Activated CD4-positive, alpha-beta T cell treated with anti-CD3 and anti-CD28 coated beads, Interleukin-2, Interleukin-4, amounts not matched to agents 100 ng/mL and 50 ng/mL, durations not matched to agents 16 hours and 8 hours (primary cell): ENCODE results near the gene TBC1D5.

Experiments used
- DNase-seq: peaks from one replicate; pipeline ENCODE4 v3.0.0-alpha.2; 2020; ENCODE audit warnings: low spot score

Gene TBC1D5

DNA sequence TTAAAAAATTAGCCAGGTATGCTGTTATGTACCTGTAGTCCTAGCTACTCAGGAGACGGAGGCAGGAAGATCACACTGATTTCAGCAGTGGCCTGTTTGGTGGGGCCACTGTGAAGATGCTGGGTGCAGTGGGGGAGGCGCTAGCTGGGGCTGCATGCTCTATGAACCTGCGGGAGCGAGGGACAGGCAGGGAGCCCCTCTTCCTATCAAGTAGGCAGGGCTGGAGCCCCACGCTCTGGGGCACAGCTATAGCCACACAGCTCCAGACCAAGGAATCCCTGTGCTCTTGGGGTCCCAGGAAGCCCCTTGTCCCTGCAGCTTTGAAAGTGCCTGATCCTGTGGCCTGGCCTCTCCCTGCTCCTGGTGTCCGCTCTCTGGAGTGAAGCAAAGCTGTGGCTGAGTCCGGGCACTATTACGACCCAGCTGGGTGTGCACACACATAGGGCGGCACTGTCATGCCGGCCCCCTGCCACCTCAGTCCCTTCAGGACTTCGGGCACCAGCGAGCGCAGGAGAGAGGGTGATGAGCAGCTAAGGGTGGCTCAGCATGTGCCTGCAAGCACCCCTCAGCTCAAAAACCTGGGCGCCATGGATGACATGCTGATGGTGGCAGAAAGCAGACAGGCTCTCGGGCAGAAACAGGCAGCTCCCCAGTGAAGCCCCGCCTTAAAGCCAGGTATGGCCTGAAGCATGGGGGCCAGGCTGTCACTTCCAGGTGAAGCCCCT, 262.6 kb downstream of the TBC1D5 start:
- no peak for DNase-seq

DNA sequence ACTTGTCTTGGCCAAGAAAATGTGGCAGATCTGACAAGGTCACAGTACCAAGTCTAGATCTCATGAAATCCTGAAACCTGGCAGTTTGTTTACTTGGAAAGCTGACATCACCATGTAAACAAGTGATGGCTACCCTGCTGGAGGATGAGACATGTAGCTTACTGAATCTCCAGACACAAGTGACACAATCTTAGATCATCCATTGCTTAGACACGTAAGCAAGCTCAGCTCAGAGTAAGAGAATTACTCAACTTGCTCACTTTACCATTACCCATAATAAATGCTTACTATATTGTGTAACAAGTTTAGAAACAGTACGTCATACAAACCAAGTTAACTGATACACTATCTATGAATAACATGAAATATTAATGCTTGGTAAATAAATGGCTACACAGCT, 263.8 kb downstream of the TBC1D5 start:
- no peak for DNase-seq

DNA sequence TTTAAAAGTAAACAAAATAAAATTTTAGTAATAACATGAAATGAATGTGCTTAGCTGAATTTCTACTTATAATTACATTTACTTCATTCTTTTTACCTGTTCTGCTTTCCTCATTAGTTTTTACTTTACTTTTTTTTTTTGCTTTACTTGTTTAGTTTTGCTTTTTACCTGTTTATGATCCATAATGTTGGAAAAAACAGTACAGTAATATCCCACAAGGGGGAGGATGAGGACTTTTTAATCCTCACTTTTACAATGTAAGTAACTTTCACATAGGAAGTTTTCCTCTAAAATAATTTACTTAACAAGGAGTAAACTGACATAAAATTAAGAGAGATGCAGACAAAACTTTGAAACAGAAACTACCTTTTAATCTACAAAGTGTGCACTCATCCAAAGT, 268.7 kb downstream of the TBC1D5 start:
- no peak for DNase-seq

DNA sequence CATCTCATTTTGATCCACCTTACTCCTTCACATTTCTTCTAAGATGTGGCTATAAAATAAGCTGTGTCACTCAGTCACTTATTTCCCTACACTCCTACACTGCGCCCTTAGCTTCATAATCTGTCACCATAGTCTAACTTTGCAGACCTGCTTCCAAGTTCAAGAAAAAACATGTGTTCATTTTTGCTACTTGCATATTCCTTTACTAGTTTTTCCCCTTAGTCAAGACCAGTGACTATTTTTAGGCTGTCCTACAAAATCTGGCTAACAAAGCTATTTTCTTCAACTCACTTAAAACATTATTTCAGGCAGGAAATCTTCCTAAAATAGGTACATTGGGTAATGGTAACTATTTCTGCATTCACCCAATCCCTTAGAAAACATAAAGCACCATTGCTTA, 272.5 kb downstream of the TBC1D5 start:
- no peak for DNase-seq

DNA sequence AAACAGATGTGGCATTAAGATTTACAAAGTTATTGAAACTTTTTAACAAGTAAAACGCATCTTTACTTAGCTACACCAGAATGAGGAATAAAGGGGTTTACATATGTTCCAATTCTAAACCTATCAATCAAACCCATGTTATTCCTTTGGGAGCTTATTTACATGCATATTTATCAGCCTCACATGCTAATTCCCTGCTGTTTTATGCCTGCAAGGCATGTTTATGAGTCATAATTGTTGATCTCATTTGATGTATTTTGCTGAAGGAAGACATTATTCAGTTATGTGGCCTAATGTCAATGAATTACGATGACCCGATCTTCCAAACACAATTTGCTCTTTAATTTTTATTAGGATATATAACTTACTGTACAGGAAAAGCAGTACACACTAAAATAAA, 272.9 kb downstream of the TBC1D5 start:
- DNase-seq, result no peak

DNA sequence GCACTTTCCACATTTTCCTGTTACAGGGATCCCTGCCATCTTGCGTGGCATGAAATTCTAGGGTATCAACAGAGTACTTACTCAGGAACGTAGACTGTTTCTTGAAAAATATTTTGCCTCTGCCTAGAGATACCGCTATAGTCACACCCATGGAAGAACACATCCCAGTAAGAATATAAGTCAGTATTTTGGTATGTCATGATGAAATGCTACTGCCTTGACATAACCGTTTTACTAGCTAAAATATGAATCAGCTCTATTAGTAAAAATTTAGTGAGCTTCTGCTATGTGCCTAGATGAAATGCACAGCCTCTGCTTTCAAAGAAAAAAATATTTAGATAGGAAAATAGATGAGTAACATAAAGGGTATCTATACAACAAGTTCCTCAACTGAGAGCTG, 276.4 kb downstream of the TBC1D5 start:
- DNase-seq, result no peak

DNA sequence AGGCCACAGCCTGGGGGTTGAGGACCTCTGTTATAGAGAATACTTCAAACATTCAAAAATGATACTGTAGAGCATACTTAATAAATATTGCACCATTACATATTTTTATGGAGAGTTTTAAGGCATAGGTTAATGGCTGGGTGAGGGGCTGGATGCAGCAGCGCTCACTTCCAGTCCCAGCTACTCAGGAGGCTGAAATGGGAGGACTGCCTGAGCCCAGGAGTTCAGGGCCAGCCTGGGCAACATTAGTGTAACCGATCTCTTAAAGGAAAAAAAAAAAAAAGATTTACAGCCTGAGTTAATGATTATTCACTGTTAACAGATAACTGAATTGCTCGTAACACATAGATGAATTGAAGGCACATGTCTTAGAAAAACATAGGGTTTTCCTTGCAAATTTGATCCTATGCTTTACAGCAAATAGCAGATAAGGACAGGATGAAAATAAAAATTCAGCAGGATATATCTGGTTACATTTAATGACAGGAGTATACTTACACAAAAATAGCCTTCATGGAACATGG, 282.9 kb downstream of the TBC1D5 start:
- no peak for DNase-seq

DNA sequence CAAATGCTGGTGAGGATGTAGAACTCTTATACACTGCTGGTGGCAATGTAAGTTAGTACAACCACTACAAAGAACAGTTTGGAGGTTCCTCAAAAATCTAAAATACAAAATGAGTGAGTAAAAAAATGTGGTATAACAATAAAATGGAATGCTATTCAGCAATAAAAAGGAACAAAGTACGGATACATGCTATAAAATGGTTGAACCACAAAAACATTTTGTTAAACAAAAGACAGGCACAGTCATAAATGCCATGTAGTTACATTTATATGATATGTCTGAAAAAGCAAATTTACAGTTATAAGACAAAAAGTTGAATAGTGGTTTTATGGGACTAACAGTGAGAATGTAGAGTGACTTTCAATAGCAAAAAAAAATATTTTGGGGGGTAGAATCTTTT, 285.8 kb downstream of the TBC1D5 start:
- DNase-seq, result no peak

DNA sequence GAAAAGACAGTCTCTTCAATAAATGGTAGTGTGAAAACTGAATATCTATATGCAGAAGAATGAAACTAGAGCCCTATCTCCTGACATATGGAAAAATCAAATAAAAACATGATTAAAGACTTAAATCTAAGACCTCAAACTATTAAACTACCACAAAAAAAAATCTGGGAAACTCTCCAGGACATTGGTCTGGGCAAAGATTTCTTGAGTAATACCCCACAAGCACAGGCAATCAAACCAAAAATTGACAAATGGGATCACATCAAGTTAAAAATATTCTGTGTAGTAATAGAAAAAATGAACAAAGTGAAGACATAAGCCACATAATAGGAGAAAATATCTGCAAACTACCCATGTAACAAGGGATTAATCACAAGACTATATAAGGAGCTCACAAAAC, 286.4 kb downstream of the TBC1D5 start:
- DNase-seq, result no peak

DNA sequence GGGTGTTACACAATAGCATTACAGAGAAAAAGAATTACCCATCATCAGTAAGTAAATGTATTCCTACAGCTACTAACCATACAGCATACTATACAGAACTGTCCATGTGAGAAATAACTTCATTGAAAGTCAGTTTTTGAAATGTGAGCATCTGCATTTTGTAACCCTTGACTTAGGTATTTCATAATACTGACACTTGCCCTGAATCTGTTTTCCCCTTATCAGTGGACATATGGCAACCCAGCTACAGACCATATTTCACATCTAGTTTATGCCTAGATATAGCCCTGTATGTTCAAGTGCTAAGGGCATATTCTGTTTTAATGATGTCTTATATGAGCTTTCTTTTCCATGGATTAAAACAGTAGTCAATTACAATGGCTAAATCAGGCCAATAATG, 297.6 kb downstream of the TBC1D5 start:
- DNase-seq, result no peak

DNA sequence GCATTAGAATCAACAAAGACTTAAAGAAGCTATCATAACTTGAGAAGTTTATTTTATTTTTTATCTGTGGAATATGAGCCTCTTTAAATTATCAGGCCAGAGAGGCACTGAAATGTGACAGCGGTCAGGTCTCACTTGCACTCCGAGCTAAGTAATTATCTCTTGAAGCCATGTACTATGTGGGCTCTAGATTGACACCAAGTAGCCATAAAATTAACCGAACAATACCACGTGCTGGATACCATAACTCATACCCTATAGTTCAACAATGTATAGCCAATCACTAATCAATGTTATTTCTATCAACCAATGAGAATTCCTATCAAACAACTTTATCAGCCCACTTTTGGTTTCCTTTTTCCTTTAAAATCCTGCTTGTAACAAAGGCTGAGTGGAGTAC, 299.3 kb downstream of the TBC1D5 start:
- DNase-seq, result no peak

DNA sequence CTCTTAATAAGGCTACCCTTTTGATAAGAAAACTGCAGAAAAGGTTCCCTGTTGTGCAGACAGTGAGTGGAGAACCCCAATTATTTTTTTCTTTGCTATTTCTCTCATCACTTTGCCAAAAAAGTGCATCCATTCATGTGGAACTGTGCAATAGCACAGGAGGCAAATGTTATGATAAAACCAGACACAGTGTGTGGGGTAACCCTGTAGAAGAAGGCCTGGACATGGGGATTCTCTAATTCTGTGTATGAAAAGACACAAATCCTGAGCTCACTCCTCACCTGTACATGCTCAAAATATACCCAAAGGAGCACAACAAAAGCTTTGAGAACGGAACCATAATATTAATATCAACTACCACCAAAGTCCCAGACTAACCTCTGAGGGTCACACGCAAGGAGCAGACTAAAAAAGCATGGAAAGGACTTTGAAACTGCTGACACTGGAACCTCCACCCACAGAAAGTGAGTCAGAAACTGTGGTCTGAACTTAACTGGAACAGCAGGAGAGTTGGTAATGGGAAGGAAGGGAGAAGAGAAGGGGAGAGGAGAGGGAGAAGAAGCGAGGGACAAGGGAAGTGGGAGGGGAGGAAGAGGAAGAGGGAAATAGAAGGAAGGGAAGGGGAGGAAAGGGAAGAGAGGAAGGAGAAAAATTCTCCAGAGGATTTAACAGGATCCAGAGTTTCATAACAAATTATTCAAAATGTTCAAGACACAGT, 299.9 kb downstream of the TBC1D5 start:
- DNase-seq, result no peak

DNA sequence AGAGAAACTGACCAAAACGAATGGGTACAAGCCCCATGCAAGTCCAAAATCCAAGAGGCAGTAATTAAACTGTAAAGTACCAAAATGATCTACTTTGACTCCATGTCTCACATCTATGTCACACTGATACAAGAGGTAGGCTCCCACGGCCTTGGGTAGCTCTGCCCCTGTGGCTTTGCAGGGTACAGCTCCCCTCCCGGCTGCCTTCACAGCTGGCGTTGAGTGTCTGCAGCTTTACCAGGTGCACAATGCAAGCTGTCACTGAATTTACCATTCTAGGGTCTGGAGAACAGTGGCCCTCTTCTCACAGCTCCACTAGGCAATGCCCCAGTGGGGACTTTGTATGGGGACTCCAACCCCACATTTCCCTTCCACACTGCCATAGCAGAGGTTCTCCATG, 308.6 kb downstream of the TBC1D5 start:
- DNase-seq, result no peak

DNA sequence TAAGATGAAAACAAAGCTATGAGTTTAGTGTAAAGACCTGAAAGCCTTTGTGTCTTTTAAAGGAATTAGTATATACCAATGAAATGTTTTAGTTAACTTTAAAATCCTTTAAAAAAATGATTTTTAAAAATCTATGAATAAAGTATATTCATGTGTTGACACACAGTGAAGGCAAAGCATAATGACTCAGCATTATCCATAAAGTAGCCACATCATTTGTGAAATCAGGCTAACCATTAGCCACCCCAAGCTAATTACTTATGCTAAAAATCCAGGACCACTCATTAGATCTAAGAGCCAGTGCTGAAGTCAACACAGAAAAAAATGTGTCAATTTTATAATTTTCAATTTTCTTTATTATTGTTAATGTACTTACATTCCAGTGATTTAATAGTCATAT, 310.2 kb downstream of the TBC1D5 start:
- DNase-seq, result no peak

DNA sequence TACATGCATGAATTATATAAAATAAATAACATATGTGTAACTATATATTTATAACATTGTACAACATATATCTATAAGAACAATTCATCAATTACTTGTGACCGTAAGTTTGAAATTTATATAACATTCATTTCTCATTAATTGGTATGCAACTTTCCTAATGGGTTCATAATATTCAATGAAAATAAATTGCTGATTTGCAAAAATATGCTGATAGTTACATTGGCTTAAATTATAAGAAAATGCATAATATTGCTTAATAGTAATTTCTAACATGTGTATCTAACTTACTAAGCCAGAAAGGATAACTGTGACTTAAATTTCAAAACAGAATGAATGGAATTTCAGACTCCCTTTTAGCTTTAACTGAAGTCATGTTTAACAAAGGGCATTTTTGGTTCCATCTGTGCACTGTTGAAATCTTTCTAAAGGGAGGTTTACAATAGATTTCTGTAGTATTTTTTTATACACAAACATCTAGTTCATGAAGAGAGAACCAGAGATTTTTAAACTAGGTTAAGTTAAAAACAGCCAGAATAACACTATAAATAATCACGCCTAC, 310.9 kb downstream of the TBC1D5 start:
- DNase-seq, result no peak

DNA sequence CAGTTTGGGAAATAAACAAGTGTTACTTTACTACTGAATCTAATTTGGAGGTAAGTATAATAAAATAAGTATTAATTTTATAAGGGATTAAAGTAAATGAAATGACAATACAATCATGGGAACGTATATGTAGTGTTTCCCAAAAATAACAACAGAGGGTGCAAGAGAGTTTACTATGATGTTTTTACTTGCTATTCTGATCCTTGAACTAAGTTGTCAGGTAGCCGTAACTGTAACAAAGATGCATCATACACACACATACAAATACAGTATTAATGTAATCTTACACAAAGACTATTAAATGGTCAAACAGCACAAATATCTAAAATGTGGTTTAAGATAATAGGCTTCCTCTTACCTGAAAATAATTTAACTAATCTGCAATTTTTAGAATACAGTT, 311.4 kb downstream of the TBC1D5 start:
- peak; percentile 3 for DNase-seq

DNA sequence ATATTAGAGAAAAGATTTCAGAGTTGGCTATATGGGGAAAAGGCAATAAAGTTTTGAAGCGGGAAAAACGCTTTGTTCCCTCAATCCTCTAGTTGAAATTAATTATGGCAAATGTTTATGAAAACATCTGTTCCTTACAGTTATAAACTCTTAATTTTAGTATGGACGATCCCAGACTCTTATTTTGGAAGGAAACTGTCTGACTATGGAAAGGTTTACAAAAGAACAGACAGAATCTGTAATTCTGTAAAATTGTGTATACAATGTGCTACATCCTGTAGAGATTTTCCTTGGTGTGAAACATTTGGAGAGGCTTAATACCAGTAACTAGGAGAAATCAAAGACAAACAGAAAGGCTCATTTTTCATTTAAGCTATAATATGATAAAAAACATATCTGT, 311.8 kb downstream of the TBC1D5 start:
- no peak for DNase-seq

DNA sequence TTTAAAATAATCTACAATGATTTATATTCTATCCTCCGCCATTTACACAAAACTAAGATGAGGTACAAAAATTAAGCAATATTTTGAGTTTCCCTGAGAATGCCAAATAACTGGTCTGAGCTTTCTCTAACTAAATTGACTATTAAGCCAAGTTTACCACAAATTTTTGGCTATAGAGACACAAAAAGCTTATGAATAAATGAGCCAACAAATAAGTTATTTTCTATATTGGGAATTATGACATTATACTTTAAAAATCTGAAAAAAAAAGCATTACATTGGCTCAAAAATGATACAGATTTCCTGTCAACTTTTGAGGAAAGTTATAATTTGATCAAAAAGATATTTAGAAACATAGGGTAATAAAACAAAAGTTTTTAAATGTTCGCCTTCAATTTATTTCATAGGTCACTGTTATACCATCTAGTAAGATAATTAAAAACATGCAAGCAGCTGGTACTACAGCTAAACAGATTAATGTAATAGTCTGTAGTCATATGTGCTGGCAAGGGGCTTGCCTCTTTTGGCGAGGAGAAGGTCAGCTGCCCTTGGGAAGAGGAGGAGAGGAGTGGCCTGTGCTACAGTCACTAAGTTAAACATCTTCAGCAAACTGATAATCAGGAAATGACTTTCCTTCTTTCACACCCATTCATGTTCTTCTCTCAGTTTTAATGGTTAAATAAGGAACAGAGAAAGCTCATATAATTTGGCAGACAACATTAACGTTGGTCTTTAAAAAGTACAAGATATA, 318.5 kb downstream of the TBC1D5 start:
- DNase-seq, result no peak

DNA sequence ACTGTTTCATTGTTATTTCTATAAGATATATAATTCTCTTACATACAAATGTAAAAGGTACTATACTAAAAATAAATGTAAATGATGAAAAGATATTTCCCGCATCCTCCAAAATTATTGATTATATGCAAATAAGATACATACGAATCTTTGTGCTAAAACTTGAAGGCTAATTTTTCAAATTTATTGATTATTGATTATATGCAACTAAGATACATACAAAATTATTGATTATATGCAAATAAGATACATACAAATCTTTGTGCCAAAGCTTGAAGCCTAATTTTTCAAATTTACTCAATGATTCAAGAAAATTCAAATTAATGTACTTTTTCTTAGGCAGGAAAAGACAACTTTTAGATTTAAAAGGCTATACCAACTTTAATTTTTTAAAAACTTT, 319.8 kb downstream of the TBC1D5 start:
- DNase-seq, result no peak

DNA sequence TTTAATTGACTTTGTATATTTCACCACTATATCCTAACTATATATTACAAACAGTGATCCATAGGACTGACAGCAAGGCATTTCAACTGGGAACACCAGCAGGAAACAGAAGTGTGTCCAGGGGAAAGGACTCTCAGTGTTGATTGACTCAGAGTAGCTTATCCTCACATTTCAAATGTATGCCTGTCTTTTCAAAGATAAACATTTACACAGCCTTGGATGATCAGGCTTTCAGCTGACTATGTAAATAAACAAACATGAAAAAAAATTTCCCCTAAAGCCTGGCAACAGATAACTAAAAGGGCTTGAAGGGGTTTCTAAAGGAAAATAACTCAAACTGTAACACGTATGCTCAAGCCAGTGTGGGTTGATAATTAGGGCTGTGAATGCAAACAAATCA, 321.8 kb downstream of the TBC1D5 start:
- no peak for DNase-seq

DNA sequence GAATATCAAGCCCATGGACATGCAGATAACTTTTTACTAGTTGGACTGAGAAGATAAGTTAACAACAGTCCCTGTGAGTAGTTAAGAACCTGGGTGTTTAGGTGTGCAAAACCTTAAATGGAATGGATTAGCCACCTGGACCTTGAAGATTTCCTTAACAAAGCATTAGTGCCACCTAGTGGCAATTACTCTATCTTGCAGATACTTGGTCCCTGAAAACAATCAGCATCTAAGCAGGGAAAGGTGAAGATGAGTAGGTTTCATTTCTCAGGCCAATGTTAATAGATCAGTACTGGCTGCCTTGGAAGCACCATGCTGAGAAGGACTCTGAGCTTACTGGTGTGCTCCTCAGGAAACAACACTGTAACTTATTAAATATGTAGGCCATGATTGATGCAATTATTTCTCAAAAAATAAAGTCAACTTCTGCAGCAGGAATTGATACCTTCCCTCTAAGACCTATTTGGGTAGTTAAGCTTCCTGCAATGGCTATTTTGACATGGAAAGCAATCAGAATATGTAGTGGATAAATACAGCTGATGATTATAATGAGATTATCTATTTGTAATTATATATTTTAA, 329.4 kb downstream of the TBC1D5 start:
- peak; percentile 61 for DNase-seq

DNA sequence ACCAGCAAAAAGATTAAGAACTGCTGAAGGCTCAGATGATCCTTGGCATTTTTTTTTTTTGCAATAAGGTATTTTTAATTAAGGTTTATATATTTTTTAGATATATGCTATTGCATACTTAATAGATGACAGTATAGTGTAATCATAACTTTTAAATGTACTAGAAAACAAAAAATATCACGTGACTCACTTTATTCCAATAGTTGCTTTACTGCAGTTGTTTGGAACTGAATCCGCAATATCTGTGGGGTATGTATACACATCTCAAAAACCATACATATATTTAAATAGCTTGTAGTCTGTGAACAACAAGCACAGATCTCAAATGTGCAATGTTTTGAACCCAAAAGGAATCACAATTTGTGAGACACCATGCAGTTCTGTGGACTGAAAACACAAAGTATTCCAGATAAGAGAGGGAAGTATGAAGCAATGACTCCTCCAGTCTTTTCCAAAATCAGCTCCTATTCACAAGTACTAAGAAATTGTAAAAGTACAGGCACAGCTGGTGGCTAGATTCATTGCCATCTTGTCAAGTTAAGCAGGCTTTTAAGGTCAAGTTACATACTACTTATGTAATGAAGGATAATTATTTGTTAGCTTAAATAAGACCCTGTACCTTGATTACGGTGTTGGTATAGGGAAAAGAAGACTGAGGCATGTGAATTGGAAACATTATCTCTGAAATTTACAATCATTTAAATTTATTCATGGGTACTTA, 331.1 kb downstream of the TBC1D5 start:
- DNase-seq, result no peak
